IMR-90 (cell line): Measurements from ENCODE around the gene RPS3. TPM values are rescaled to one million over a fixed set of nuclear protein-coding genes. Genes with fewer than 3 reads are reported as not detected.

Experiments
- ATAC-seq: fragments of 200-7000 bp; cut with Tn5 transposase; 2 replicates; pipeline ENCODE4 v1.9.1; 2020; ENCODE audit warnings: low read depth, mild to moderate bottlenecking, moderate library complexity
- BruUV-seq: library from RNA; stranded (reverse); fragments of 400-500 nt; replicated peaks from 2 replicates; lab custom pipeline; 2021; lab: Mats Ljungman, UMichigan
- CTCF ChIA-PET: fragments of 300-600 bp; formaldehyde crosslinking; extraction: SDS; loops from one replicate; lab custom pipeline; 2021; ENCODE audit warnings: antibody characterized with exemption; lab: Yijun Ruan, JAX
- POLR2A ChIA-PET: fragments of 300-600 bp; sonication (Branson Sonifier 250); formaldehyde crosslinking; loops from one replicate; lab custom pipeline; 2022; ENCODE audit warnings: antibody characterized with exemption; ENCODE audit not compliant: unreplicated experiment; lab: Charles Lee
- DNase-seq: peaks from one replicate; pipeline ENCODE4 v3.0.0; 2013
- H2AFZ ChIP-seq: replicated peaks from 2 replicates; pipeline ENCODE3; 2013; ENCODE audit warnings: low read length, mild to moderate bottlenecking; ENCODE audit not compliant: poor library complexity
- H2AK5ac ChIP-seq: 2 replicates; pipeline ENCODE4 v1.6.1; 2013; ENCODE audit warnings: low read depth, low read length, inconsistent platforms
- H2AK9ac ChIP-seq: replicated peaks from 2 replicates; pipeline ENCODE3; 2013; ENCODE audit warnings: mild to moderate bottlenecking, low read depth, low read length, moderate library complexity; ENCODE audit not compliant: poor library complexity
- H2BK120ac ChIP-seq: 2 replicates; pipeline ENCODE4 v1.6.1; 2013; ENCODE audit warnings: low read depth, low read length, inconsistent platforms
- H2BK15ac ChIP-seq: 3 replicates; pipeline ENCODE4 v1.6.1; 2013; ENCODE audit warnings: low read depth, low read length, inconsistent platforms
- H2BK20ac ChIP-seq: 2 replicates; pipeline ENCODE4 v1.6.1; 2013; ENCODE audit warnings: low read depth, mild to moderate bottlenecking, inconsistent platforms, low read length, moderate library complexity
- H2BK5ac ChIP-seq: 2 replicates; pipeline ENCODE4 v1.6.1; 2013; ENCODE audit warnings: mild to moderate bottlenecking, low read depth, low read length, inconsistent platforms; ENCODE audit not compliant: poor library complexity, severe bottlenecking
- H3K14ac ChIP-seq: replicated peaks from 2 replicates; pipeline ENCODE4 v1.6.1; 2013; ENCODE audit warnings: low read depth, low read length, inconsistent platforms
- H3K18ac ChIP-seq: 2 replicates; pipeline ENCODE4 v1.6.1; 2013; ENCODE audit warnings: low read depth, low read length, control low read depth
- H3K23ac ChIP-seq: 2 replicates; pipeline ENCODE4 v1.6.1; 2013; ENCODE audit warnings: low read depth, low read length, inconsistent platforms
- H3K27ac ChIP-seq: 2 replicates; pipeline ENCODE4 v1.5.1; 2013; ENCODE audit warnings: mild to moderate bottlenecking, control low read depth, low read length; ENCODE audit not compliant: insufficient read depth
- H3K27me3 ChIP-seq: 2 replicates; pipeline ENCODE4 v1.6.1; 2013; ENCODE audit warnings: low read length; ENCODE audit not compliant: control insufficient read depth, insufficient read depth
- H3K36me3 ChIP-seq: 2 replicates; pipeline ENCODE4 v1.6.1; 2013; ENCODE audit warnings: low read length, mixed read lengths; ENCODE audit not compliant: control insufficient read depth, insufficient read depth
- H3K4ac ChIP-seq: 2 replicates; pipeline ENCODE4 v1.6.1; 2013; ENCODE audit warnings: low read depth, low read length, inconsistent platforms
- H3K4me1 ChIP-seq: 2 replicates; pipeline ENCODE4 v1.6.1; 2013; ENCODE audit warnings: low read length, mixed read lengths; ENCODE audit not compliant: control insufficient read depth, insufficient read depth
- H3K4me2 ChIP-seq: 2 replicates; pipeline ENCODE4 v1.6.1; 2013; ENCODE audit warnings: low read depth, mild to moderate bottlenecking, control low read depth, low read length, moderate library complexity
- H3K4me3 ChIP-seq: 2 replicates; pipeline ENCODE4 v1.5.1; 2013; ENCODE audit warnings: low read depth, mild to moderate bottlenecking, control low read depth, low read length, moderate library complexity; ENCODE audit not compliant: insufficient read depth
- H3K56ac ChIP-seq: 2 replicates; pipeline ENCODE4 v1.6.1; 2013; ENCODE audit warnings: low read length, inconsistent platforms; ENCODE audit not compliant: insufficient read depth; ENCODE audit errors: extremely low read depth
- H3K79me1 ChIP-seq, 2 experiments: 2 replicates each; pipeline ENCODE4 v1.6.1; 2013; ENCODE audit warnings: low read length in 2 of 2, inconsistent platforms in 1 of 2, low read depth in 1 of 2
- H3K9ac ChIP-seq: 2 replicates; pipeline ENCODE4 v1.6.1; 2013; ENCODE audit warnings: low read depth, low read length, control low read depth
- H3K9me1 ChIP-seq: 2 replicates; pipeline ENCODE4 v1.6.1; 2013; ENCODE audit warnings: low read length, inconsistent platforms; ENCODE audit not compliant: insufficient read depth
- H3K9me3 ChIP-seq: 2 replicates; pipeline ENCODE4 v1.6.1; 2013; ENCODE audit warnings: low read length; ENCODE audit not compliant: control insufficient read depth, insufficient read depth
- H4K20me1 ChIP-seq: 2 replicates; pipeline ENCODE4 v1.6.1; 2013; ENCODE audit warnings: low read length, inconsistent platforms; ENCODE audit not compliant: insufficient read depth
- H4K5ac ChIP-seq: 2 replicates; pipeline ENCODE4 v1.6.1; 2013; ENCODE audit warnings: mild to moderate bottlenecking, low read depth, low read length, control low read depth
- H4K8ac ChIP-seq, 2 experiments: 2 replicates each; pipeline ENCODE4 v1.6.1; 2013; ENCODE audit warnings: low read depth in 2 of 2, low read length in 2 of 2, control low read depth in 1 of 2, inconsistent platforms in 1 of 2
- H4K91ac ChIP-seq: 2 replicates; pipeline ENCODE4 v1.6.1; 2013; ENCODE audit warnings: low read depth, low read length, inconsistent platforms; ENCODE audit not compliant: insufficient read depth
- BHLHE40 ChIP-seq: fragments of 150-350 bp; IDR thresholded peaks from 2 replicates; pipeline ENCODE4 v1.6.1; 2016; ENCODE audit warnings: mild to moderate bottlenecking, low read depth, low read length
- CHD1 ChIP-seq: IDR thresholded peaks from 2 replicates; pipeline ENCODE4 v1.6.1; 2012; ENCODE audit warnings: low read depth, low read length, improper control_type of control experiment
- FOS ChIP-seq: fragments of 150-350 bp; IDR thresholded peaks from 2 replicates; pipeline ENCODE4 v1.6.1; 2016; ENCODE audit warnings: low read depth, low read length
- MAZ ChIP-seq: IDR thresholded peaks from 2 replicates; pipeline ENCODE4 v1.6.1; 2012; ENCODE audit warnings: low read depth, mild to moderate bottlenecking, low read length, improper control_type of control experiment, moderate library complexity, borderline replicate concordance
- MXI1 ChIP-seq: IDR thresholded peaks from 2 replicates; pipeline ENCODE4 v1.6.1; 2012; ENCODE audit warnings: low read depth, mild to moderate bottlenecking, low read length, moderate library complexity, borderline replicate concordance
- RCOR1 ChIP-seq: IDR thresholded peaks from 2 replicates; pipeline ENCODE4 v1.6.1; 2012; ENCODE audit warnings: mild to moderate bottlenecking, low read length, improper control_type of control experiment; ENCODE audit not compliant: insufficient replicate concordance
- RFX5 ChIP-seq: IDR thresholded peaks from 2 replicates; pipeline ENCODE4 v1.8.0; 2012; ENCODE audit warnings: low read depth, mild to moderate bottlenecking, low read length, moderate library complexity
- SMC3 ChIP-seq: fragments of 150-350 bp; IDR thresholded peaks from 2 replicates; pipeline ENCODE4 v1.6.1; 2016; ENCODE audit warnings: low read depth, mild to moderate bottlenecking, antibody characterized with exemption, low read length, moderate library complexity
- whole genome bisulfite sequencing, 2 experiments: methylation state at CpG; one replicate each; pipeline versions ENCODE4 v1.1.5 to v1.1.7; 2013; ENCODE audit warnings: missing lambda C conversion rate in 2 of 2; ENCODE audit not compliant: insufficient read length in 1 of 2; ENCODE audit errors: extremely low coverage in 2 of 2; 5-methylcytosine and 5-hydroxymethylcytosine counted together
- dilution Hi-C: fragments of 300-500 bp; cut with HindIII; formaldehyde crosslinking; loops from one replicate; pipeline ENCODE4 v1.14.3; 2018; ENCODE audit warnings: low sequenced_read_pairs; ENCODE audit not compliant: unreplicated experiment
- in situ Hi-C: fragments of 300-500 bp; cut with MboI; formaldehyde crosslinking; loops from 3 replicates; pipeline ENCODE4 v1.14.3; 2019; ENCODE audit warnings: low sequenced_read_pairs, inconsistent platforms, mixed read lengths
- intact Hi-C: fragments of 100-400 bp; cut with micrococcal nuclease; formaldehyde crosslinking; loops from 2 replicates; pipeline ENCODE4 v1.10.0; 2022
- polyA plus RNA-seq, 3 experiments: library from polyadenylated mRNA; depleted of rRNA; stranded (reverse); fragments of >200 nt; gene quantifications; 2 replicates each; pipeline ENCODE4 v1.2.3, GENCODE V29; 2012; ENCODE audit warnings: low replicate concordance in 1 of 3
- total RNA-seq: library from RNA; depleted of rRNA; stranded (reverse); fragments of >200 nt; gene quantifications from 2 replicates; pipeline ENCODE4 v1.2.3, GENCODE V29; 2012
- TF ChIP-seq, protein P1 (sequence below): conservative IDR thresholded peaks from 2 replicates; pipeline ENCODE4 v1.5.1; 2012; ENCODE audit warnings: mild to moderate bottlenecking, low read depth, low read length, improper control_type of control experiment

The RPS3 gene
- total and polyA plus RNA-seq, 2 of the 4 experiments (the other 2 are of a cell fraction), result 2,360 to 2,477 TPM

DNA sequence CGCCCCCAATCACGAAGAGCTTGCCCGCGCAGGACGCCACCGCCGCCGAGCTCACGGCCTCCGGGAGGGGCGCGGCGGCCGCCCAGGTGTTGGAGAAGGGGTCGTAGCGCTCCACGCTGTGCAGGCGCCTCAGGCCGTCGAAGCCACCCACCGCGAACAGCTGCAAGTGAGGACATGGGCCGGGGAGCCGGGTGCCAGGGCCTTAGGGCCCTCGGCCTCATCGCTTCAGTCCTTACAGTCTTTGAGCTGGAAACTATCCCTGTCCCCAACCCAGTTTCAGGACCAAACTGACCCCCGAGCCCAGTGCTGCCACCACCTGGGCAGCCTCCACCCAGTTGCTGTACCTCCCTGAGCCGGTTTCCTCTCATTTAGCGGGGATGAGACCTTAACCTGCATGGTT is 26.1 kb downstream of the RPS3 start:
- 61% methylated on average over 9 of the region's 29 CpGs; no CpG with 5 or more reads in 1 of the 2 experiments for WGBS, 2 experiments
- Histone ChIP-seq H3K23ac (no peak overlapping the region), H3K36me3 (peaks cover 17% of the 10 kb centered on the region), H3K79me1 (peaks cover 4 to 11% of the 10 kb centered on the region in 2 experiments; a peak in 3 of 4 replicates), H3K9me1 (peaks cover 12% of the 10 kb centered on the region), H3K56ac (no peak overlapping the region), H2BK5ac (no peak overlapping the region), H3K4me3 (no peak overlapping the region), H2BK20ac (no peak overlapping the region), H2BK120ac (no peak overlapping the region), H2AK9ac (no peak overlapping the region), H3K14ac (no peak overlapping the region), H4K8ac (no peak overlapping the region), H4K91ac (no peak overlapping the region), H4K5ac (no peak overlapping the region), H3K4me1 (peaks cover 17% of the 10 kb centered on the region), H3K27me3 (peaks cover 3% of the 10 kb centered on the region), H3K9me3 (peaks cover 6% of the 10 kb centered on the region), H2AFZ (no peak overlapping the region), H4K20me1 (no peaks in the 10 kb centered on the region), H3K4me2 (no peak overlapping the region), H2AK5ac (no peak overlapping the region), H3K18ac (no peak overlapping the region), H2BK15ac (no peak overlapping the region), H3K9ac (no peak overlapping the region), H3K4ac (no peak overlapping the region), H3K27ac (no peak overlapping the region)
- no peak for DNase-seq
- ATAC-seq, result no peak
- BruUV-seq, result no TSS peak
- TF ChIP-seq RFX5 (no peak), MXI1 (no peak), CHD1 (no peak), RCOR1 (no peak), BHLHE40 (no peak), MAZ (no peak), SMC3 (0 out of 2 replicates have a peak, but pooled peaks have one; percentile 15), FOS (no peak)
- TF ChIP-seq, protein P1, sequence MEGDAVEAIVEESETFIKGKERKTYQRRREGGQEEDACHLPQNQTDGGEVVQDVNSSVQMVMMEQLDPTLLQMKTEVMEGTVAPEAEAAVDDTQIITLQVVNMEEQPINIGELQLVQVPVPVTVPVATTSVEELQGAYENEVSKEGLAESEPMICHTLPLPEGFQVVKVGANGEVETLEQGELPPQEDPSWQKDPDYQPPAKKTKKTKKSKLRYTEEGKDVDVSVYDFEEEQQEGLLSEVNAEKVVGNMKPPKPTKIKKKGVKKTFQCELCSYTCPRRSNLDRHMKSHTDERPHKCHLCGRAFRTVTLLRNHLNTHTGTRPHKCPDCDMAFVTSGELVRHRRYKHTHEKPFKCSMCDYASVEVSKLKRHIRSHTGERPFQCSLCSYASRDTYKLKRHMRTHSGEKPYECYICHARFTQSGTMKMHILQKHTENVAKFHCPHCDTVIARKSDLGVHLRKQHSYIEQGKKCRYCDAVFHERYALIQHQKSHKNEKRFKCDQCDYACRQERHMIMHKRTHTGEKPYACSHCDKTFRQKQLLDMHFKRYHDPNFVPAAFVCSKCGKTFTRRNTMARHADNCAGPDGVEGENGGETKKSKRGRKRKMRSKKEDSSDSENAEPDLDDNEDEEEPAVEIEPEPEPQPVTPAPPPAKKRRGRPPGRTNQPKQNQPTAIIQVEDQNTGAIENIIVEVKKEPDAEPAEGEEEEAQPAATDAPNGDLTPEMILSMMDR, result peak; percentile 16; the same call in 1 of the 2 replicates
- ChIA-PET CTCF (interaction anchor here (0.7 kb wide), 1 partner anchor 557 kb away, joined by 7 read pairs; no protein-coding TSS in a partner anchor), POLR2A (no interaction called here)
- in situ Hi-C loops (no loop called here), intact Hi-C loops (no loop called here), dilution Hi-C loops (no loop called here)
